ENCODE results near the gene PEBP1. TPM values are rescaled to one million over a fixed set of nuclear protein-coding genes. Genes with fewer than 3 reads are reported as not detected.
"Not testable (repeated sequence)": the region's sequence is repeated elsewhere in the genome, so short reads cannot be mapped to it uniquely, and the experiment has no call there.

The PEBP1 gene
- total and polyA plus RNA-seq, 9 donors = 265 to 446 (median 340) TPM

- Histone ChIP-seq H3K36me3 (no peaks in the 10 kb centered on the region), H3K4me3 (no peak overlapping the region), H3K27me3 (no peaks in the 10 kb centered on the region), H3K4me1 (ENCODE audit: insufficient read depth) (peaks cover 3% of the 10 kb centered on the region), H3K27ac (no peak overlapping the region), H3K9me3 (no peaks in the 10 kb centered on the region)
- intact Hi-C loops (cut with DNase I) = no loop called here
- WGBS, 3 donors = 93 to 96% (median 96%) methylated on average over 4 of the region's 4 CpGs
- DNase-seq = no peak
- TF ChIP-seq, protein P1, sequence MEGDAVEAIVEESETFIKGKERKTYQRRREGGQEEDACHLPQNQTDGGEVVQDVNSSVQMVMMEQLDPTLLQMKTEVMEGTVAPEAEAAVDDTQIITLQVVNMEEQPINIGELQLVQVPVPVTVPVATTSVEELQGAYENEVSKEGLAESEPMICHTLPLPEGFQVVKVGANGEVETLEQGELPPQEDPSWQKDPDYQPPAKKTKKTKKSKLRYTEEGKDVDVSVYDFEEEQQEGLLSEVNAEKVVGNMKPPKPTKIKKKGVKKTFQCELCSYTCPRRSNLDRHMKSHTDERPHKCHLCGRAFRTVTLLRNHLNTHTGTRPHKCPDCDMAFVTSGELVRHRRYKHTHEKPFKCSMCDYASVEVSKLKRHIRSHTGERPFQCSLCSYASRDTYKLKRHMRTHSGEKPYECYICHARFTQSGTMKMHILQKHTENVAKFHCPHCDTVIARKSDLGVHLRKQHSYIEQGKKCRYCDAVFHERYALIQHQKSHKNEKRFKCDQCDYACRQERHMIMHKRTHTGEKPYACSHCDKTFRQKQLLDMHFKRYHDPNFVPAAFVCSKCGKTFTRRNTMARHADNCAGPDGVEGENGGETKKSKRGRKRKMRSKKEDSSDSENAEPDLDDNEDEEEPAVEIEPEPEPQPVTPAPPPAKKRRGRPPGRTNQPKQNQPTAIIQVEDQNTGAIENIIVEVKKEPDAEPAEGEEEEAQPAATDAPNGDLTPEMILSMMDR (IDR thresholded peaks at IDR 0.05) = no peak
- TF ChIP-seq POLR2A (IDR thresholded peaks at IDR 0.05) (no peak), EP300 (IDR thresholded peaks at IDR 0.05) (no peak)
Measured at GRCh38 chr12:118125743-118126118, 10.2 kb upstream of the PEBP1 start.

GRCh38 chr12:118126119-118126757 is 9.7 kb upstream of the PEBP1 start:
- Histone ChIP-seq H3K9me3 (no peaks in the 10 kb centered on the region), H3K36me3 (no peaks in the 10 kb centered on the region), H3K4me1 (ENCODE audit: insufficient read depth) (peaks cover 3% of the 10 kb centered on the region), H3K27ac (peak overlapping the region in 1 of 2 donors; percentile 59), H3K4me3 (no peak overlapping the region), H3K27me3 (no peaks in the 10 kb centered on the region)
- TF ChIP-seq POLR2A (IDR thresholded peaks at IDR 0.05) (no peak), EP300 (IDR thresholded peaks at IDR 0.05) (no peak)
- TF ChIP-seq, protein P1 (IDR thresholded peaks at IDR 0.05) = no peak
- whole genome bisulfite sequencing, 3 donors = 47 to 62% (median 48%) methylated on average over 13 of the region's 13 CpGs
- DNase-seq = peak; percentile 60 to 90 (median 72)
- intact Hi-C loops (cut with DNase I) = no loop called here

DNA sequence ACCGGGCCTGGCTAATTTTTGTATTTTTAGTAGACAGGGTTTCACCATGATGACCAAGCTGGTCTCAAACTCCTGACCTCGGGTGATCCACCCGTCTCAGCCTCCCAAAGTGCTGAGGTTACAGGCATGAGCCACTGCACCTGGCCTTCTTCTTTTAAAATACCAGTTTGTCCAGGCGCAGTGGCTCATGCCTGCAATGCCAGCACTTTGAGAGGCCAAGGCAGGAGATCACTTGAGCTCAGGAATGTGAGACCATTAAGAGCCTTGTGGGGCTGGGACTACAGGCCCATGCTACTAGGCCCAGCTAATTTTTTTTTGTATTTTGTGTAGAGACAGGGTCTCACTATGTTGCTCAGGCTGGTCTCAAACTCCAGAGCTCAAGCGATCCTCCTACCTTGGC is 8.1 kb upstream of the PEBP1 start:
- H3K36me3 ChIP-seq = no peaks in the 10 kb centered on the region
- DNase-seq = no peak
- H3K4me1 ChIP-seq (ENCODE audit: insufficient read depth) = peaks cover 7% of the 10 kb centered on the region
- 96 to 99% (median 97%) methylated on average over 5 of the region's 5 CpGs for WGBS, 3 donors
- H3K4me3 ChIP-seq = no peak overlapping the region
- H3K27me3 ChIP-seq = no peaks in the 10 kb centered on the region
- TF ChIP-seq, protein P1 (IDR thresholded peaks at IDR 0.05) = no peak
- no peak for TF ChIP-seq EP300 (IDR thresholded peaks at IDR 0.05)
- TF ChIP-seq POLR2A (IDR thresholded peaks at IDR 0.05) = no peak
- no peaks in the 10 kb centered on the region for H3K9me3 ChIP-seq
- no peak overlapping the region for H3K27ac ChIP-seq
- intact Hi-C loops (cut with DNase I) = no loop called here

DNA sequence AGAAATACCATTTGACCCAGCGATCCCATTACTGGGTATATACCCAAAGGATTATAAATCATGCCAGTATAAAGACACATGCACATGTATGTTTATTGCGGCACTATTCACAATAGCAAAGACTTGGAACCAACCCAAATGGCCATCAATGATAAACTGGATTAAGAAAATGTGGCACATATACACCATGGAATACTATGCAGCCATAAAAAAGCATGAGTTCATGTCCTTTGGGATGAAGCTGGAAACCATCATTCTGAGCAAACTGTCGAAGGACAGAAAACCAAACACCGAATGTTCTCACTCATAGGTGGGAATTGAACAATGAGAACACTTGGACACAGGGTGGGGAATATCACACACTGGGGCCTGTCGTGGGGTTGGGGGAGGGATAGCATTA is 6.5 kb upstream of the PEBP1 start:
- H3K9me3 ChIP-seq; H3K36me3 ChIP-seq; H3K4me1 ChIP-seq (ENCODE audit: insufficient read depth); H3K27me3 ChIP-seq; H3K4me3 ChIP-seq; H3K27ac ChIP-seq; intact Hi-C loops (cut with DNase I); DNase-seq: not testable (repeated sequence)
- WGBS, 3 donors = 92 to 95% (median 94%) methylated on average over 5 of the region's 5 CpGs

GRCh38 chr12:118136559-118137003 is 657 bp downstream of the PEBP1 start:
- H3K27me3 ChIP-seq = no peaks in the 10 kb centered on the region
- H3K4me3 ChIP-seq = peak overlapping the region; percentile 78
- TF ChIP-seq, protein P1 (IDR thresholded peaks at IDR 0.05) = no peak
- no peaks in the 10 kb centered on the region for H3K9me3 ChIP-seq
- peaks cover 14% of the 10 kb centered on the region for H3K4me1 ChIP-seq (ENCODE audit: insufficient read depth)
- DNase-seq = peak; percentile 38 to 69 (median 58)
- H3K36me3 ChIP-seq = no peaks in the 10 kb centered on the region
- intact Hi-C loops (cut with DNase I) = loop anchor here in 1 of 4 donors (10.0 kb wide), 1 partner anchor 72 kb away; the partner anchor contains the start of gene WSB2
- WGBS, 3 donors = 0% methylated on average over 25 to 29 of the region's 29 CpGs
- peak overlapping the region; percentile 83 to 92 for H3K27ac ChIP-seq
